ENCODE data around the gene FAM13B.

The FAM13B gene

GRCh38 chr5:138037907-138038633 lies 5.2 kb upstream of the FAM13B start:
- H3K9me3 ChIP-seq (ENCODE audit: low read length): no peaks in the 10 kb centered on the region
- no peaks in the 10 kb centered on the region for H3F3A ChIP-seq (ENCODE audit: insufficient read depth, low read length)
- no peaks in the 10 kb centered on the region for H3K36me3 ChIP-seq (ENCODE audit: insufficient read depth, low read length)
- TF ChIP-seq CTCF (IDR thresholded peaks at IDR 0.05; ENCODE audit: low read length): no peak
- TF ChIP-seq EZH2 (IDR thresholded peaks at IDR 0.05; ENCODE audit: borderline replicate concordance, low read length): no peak
- H3K9me2 ChIP-seq (ENCODE audit: low read depth, low read length): no peaks in the 10 kb centered on the region
- no peak overlapping the region for H3K9ac ChIP-seq (ENCODE audit: low read length)
- H4K20me1 ChIP-seq (ENCODE audit: insufficient read depth, low read length): no peaks in the 10 kb centered on the region
- H3K27ac ChIP-seq (ENCODE audit: low read depth, low read length, poor library complexity, severe bottlenecking): no peak overlapping the region
- no peak overlapping the region for H2AFZ ChIP-seq (ENCODE audit: low read length)
- no peak overlapping the region for H3K4me3 ChIP-seq (ENCODE audit: low read depth, low read length, poor library complexity, severe bottlenecking)
- H3K4me1 ChIP-seq (ENCODE audit: insufficient read depth, low read length, severe bottlenecking): peaks cover 10% of the 10 kb centered on the region
- no peaks in the 10 kb centered on the region for H3K27me3 ChIP-seq (ENCODE audit: insufficient read depth, low read length)
- no peak overlapping the region for H3K4me2 ChIP-seq (ENCODE audit: low read length)
- no peaks in the 10 kb centered on the region for H3K79me2 ChIP-seq (ENCODE audit: insufficient read depth, low read length)

GRCh38 chr5:138037271-138037670 lies 4.4 kb upstream of the FAM13B start:
- H3K4me3 ChIP-seq (ENCODE audit: low read depth, low read length, poor library complexity, severe bottlenecking): no peak overlapping the region
- H3K79me2 ChIP-seq (ENCODE audit: insufficient read depth, low read length): no peaks in the 10 kb centered on the region
- H3K4me1 ChIP-seq (ENCODE audit: insufficient read depth, low read length, severe bottlenecking): peaks cover 10% of the 10 kb centered on the region
- H3K9me3 ChIP-seq (ENCODE audit: low read length): no peaks in the 10 kb centered on the region
- H3K36me3 ChIP-seq (ENCODE audit: insufficient read depth, low read length): no peaks in the 10 kb centered on the region
- no peak overlapping the region for H2AFZ ChIP-seq (ENCODE audit: low read length)
- no peaks in the 10 kb centered on the region for H3K9me2 ChIP-seq (ENCODE audit: low read depth, low read length)
- no peak overlapping the region for H3K4me2 ChIP-seq (ENCODE audit: low read length)
- no peaks in the 10 kb centered on the region for H3K27me3 ChIP-seq (ENCODE audit: insufficient read depth, low read length)
- no peak overlapping the region for H3K9ac ChIP-seq (ENCODE audit: low read length)
- H3F3A ChIP-seq (ENCODE audit: insufficient read depth, low read length): no peaks in the 10 kb centered on the region
- TF ChIP-seq EZH2 (IDR thresholded peaks at IDR 0.05; ENCODE audit: borderline replicate concordance, low read length) (no peak), CTCF (IDR thresholded peaks at IDR 0.05; ENCODE audit: low read length) (no peak)
- no peak overlapping the region for H3K27ac ChIP-seq (ENCODE audit: low read depth, low read length, poor library complexity, severe bottlenecking)
- no peaks in the 10 kb centered on the region for H4K20me1 ChIP-seq (ENCODE audit: insufficient read depth, low read length)

GRCh38 chr5:138035605-138036537 lies 3.0 kb upstream of the FAM13B start:
- no peaks in the 10 kb centered on the region for H3K27me3 ChIP-seq (ENCODE audit: insufficient read depth, low read length)
- no peak overlapping the region for H3K4me2 ChIP-seq (ENCODE audit: low read length)
- H3K4me1 ChIP-seq (ENCODE audit: insufficient read depth, low read length, severe bottlenecking): peaks cover 21% of the 10 kb centered on the region
- H3F3A ChIP-seq (ENCODE audit: insufficient read depth, low read length): no peaks in the 10 kb centered on the region
- TF ChIP-seq CTCF (IDR thresholded peaks at IDR 0.05; ENCODE audit: low read length) (peak; percentile 97), EZH2 (IDR thresholded peaks at IDR 0.05; ENCODE audit: borderline replicate concordance, low read length) (no peak)
- no peaks in the 10 kb centered on the region for H3K9me3 ChIP-seq (ENCODE audit: low read length)
- H3K9ac ChIP-seq (ENCODE audit: low read length): no peak overlapping the region
- peaks cover 14% of the 10 kb centered on the region for H3K79me2 ChIP-seq (ENCODE audit: insufficient read depth, low read length)
- H3K9me2 ChIP-seq (ENCODE audit: low read depth, low read length): no peaks in the 10 kb centered on the region
- H4K20me1 ChIP-seq (ENCODE audit: insufficient read depth, low read length): no peaks in the 10 kb centered on the region
- H3K27ac ChIP-seq (ENCODE audit: low read depth, low read length, poor library complexity, severe bottlenecking): no peak overlapping the region
- no peak overlapping the region for H3K4me3 ChIP-seq (ENCODE audit: low read depth, low read length, poor library complexity, severe bottlenecking)
- no peaks in the 10 kb centered on the region for H3K36me3 ChIP-seq (ENCODE audit: insufficient read depth, low read length)
- H2AFZ ChIP-seq (ENCODE audit: low read length): no peak overlapping the region

All from OCI-LY1 (cell line).